H1 (cell line): ENCODE results near the gene POMP. TPM values are rescaled to one million over a fixed set of nuclear protein-coding genes. Genes with fewer than 3 reads are reported as not detected.

Experiments used
- CTCF ChIA-PET: fragments of 300-600 bp; sonication (Branson Sonifier 250); formaldehyde crosslinking; loops from one replicate; lab custom pipeline; 2021; ENCODE audit not compliant: partially characterized antibody; lab: Charles Lee
- POLR2A ChIA-PET: fragments of 300-600 bp; sonication (Branson Sonifier 250); formaldehyde crosslinking; loops from one replicate; lab custom pipeline; 2021; ENCODE audit warnings: inconsistent platforms; ENCODE audit not compliant: partially characterized antibody; lab: Charles Lee
- DNase-seq, 2 experiments: peaks; one replicate each; pipeline versions ENCODE4 v3.0.0 to v3.0.0-alpha.2; 2010 to 2022; ENCODE audit warnings: low spot score in 2 of 2, low read depth in 1 of 2, mixed read lengths in 1 of 2
- FAIRE-seq: peaks from 2 replicates; lab custom pipeline; 2011; peaks lifted over from hg19 to GRCh38; lab: Jason Lieb, UNC
- H2AFZ ChIP-seq: 2 replicates; pipeline ENCODE4 v1.8.1; 2012; ENCODE audit warnings: low read length, inconsistent platforms
- H2AK5ac ChIP-seq: 2 replicates; pipeline ENCODE4 v1.6.1; 2013; ENCODE audit warnings: low read depth, low read length
- H2BK120ac ChIP-seq: replicated peaks from 2 replicates; pipeline ENCODE3; 2013; ENCODE audit warnings: low read depth, low read length, inconsistent platforms
- H2BK12ac ChIP-seq: 2 replicates; pipeline ENCODE4 v1.6.1; 2013; ENCODE audit warnings: low read depth, low read length
- H2BK15ac ChIP-seq: 2 replicates; pipeline ENCODE4 v1.6.1; 2013; ENCODE audit warnings: low read length
- H2BK20ac ChIP-seq: 2 replicates; pipeline ENCODE4 v1.6.1; 2013; ENCODE audit warnings: low read length
- H2BK5ac ChIP-seq: 2 replicates; pipeline ENCODE4 v1.6.1; 2013; ENCODE audit warnings: low read depth, low read length
- H3K14ac ChIP-seq: 2 replicates; pipeline ENCODE4 v1.6.1; 2013; ENCODE audit warnings: inconsistent platforms; ENCODE audit not compliant: insufficient read length
- H3K18ac ChIP-seq: 2 replicates; pipeline ENCODE4 v1.6.1; 2013; ENCODE audit warnings: low read length; ENCODE audit errors: extremely low read depth
- H3K23ac ChIP-seq: 2 replicates; pipeline ENCODE4 v1.6.1; 2013; ENCODE audit warnings: inconsistent platforms; ENCODE audit not compliant: insufficient read length
- H3K23me2 ChIP-seq: 2 replicates; pipeline ENCODE4 v1.6.1; 2013; ENCODE audit warnings: low read depth, low read length
- H3K27ac ChIP-seq: 2 replicates; pipeline ENCODE4 v1.6.1; 2011; ENCODE audit warnings: low read depth, low read length, inconsistent platforms
- H3K27me3 ChIP-seq, 4 experiments: replicated peaks in 1 of 4; 1 replicate in 1 of 4; 2 replicates in 3 of 4; pipeline versions ENCODE4 v1.6.1 to v1.8.1; 2011 to 2013; ENCODE audit warnings: low read length in 3 of 4, mild to moderate bottlenecking in 3 of 4, inconsistent platforms in 2 of 4, mixed read lengths in 2 of 4, moderate library complexity in 1 of 4; ENCODE audit not compliant: control insufficient read depth in 3 of 4, insufficient read depth in 3 of 4; ENCODE audit errors: extremely low read depth in 1 of 4
- H3K36me3 ChIP-seq, 4 experiments: 2 replicates each; pipeline versions ENCODE4 v1.6.1 to v1.8.1; 2011 to 2013; ENCODE audit warnings: mild to moderate bottlenecking in 4 of 4, low read length in 3 of 4, moderate library complexity in 2 of 4, control low read depth in 1 of 4, inconsistent platforms in 1 of 4; ENCODE audit not compliant: insufficient read depth in 4 of 4, control insufficient read depth in 2 of 4
- H3K4ac ChIP-seq: replicated peaks from 2 replicates; pipeline ENCODE3; 2013; ENCODE audit warnings: low read length, low read depth, mixed read lengths, inconsistent platforms; ENCODE audit not compliant: insufficient read length
- H3K4me1 ChIP-seq, 4 experiments: replicated peaks in 1 of 4; 1 replicate in 1 of 4; 2 replicates in 3 of 4; pipeline versions ENCODE4 v1.6.1 to v1.8.1; 2011 to 2013; ENCODE audit warnings: low read length in 3 of 4, inconsistent platforms in 2 of 4, mixed read lengths in 1 of 4; ENCODE audit not compliant: insufficient read depth in 4 of 4, control insufficient read depth in 3 of 4
- H3K4me2 ChIP-seq, 2 experiments: 2 replicates each; pipeline versions ENCODE4 v1.6.1 to v1.8.1; 2011 to 2013; ENCODE audit warnings: low read depth in 2 of 2, low read length in 2 of 2, control low read depth in 1 of 2, inconsistent platforms in 1 of 2, mild to moderate bottlenecking in 1 of 2; ENCODE audit not compliant: insufficient read depth in 1 of 2
- H3K4me3 ChIP-seq, 4 experiments: fragments of 200-600, 300-600 bp in 1 of 4; sonication (generic), shearing (Covaris generic), sonication (Bioruptor Twin) in 1 of 4; 2 replicates each; pipeline versions ENCODE4 v1.5.1 to v1.8.1; 2011 to 2016; ENCODE audit warnings: low read length in 4 of 4, low read depth in 3 of 4, control low read depth in 2 of 4, inconsistent platforms in 2 of 4, mild to moderate bottlenecking in 2 of 4, mixed read lengths in 1 of 4, moderate library complexity in 1 of 4; ENCODE audit not compliant: insufficient read depth in 2 of 4; ENCODE audit errors: extremely low read depth in 1 of 4
- H3K56ac ChIP-seq: replicated peaks from 2 replicates; pipeline ENCODE3; 2013; ENCODE audit warnings: low read depth, mild to moderate bottlenecking, mixed read lengths, low read length, inconsistent platforms; ENCODE audit not compliant: insufficient read length
- H3K79me1 ChIP-seq: 2 replicates; pipeline ENCODE4 v1.6.1; 2013; ENCODE audit warnings: low read depth, low read length, control low read depth
- H3K79me2 ChIP-seq, 2 experiments: 2 replicates each; pipeline versions ENCODE4 v1.6.1 to v1.8.1; 2012 to 2013; ENCODE audit warnings: low read length in 2 of 2, mild to moderate bottlenecking in 2 of 2, inconsistent platforms in 1 of 2; ENCODE audit not compliant: insufficient read depth in 2 of 2, control insufficient read depth in 1 of 2
- H3K9ac ChIP-seq, 4 experiments: replicated peaks in 1 of 4; 1 replicate in 1 of 4; 2 replicates in 3 of 4; pipeline versions ENCODE4 v1.6.1 to v1.8.1; 2011 to 2013; ENCODE audit warnings: low read depth in 3 of 4, low read length in 3 of 4, control low read depth in 2 of 4, mild to moderate bottlenecking in 2 of 4, moderate library complexity in 2 of 4, inconsistent platforms in 1 of 4; ENCODE audit errors: extremely low read depth in 1 of 4
- H3K9me3 ChIP-seq, 2 experiments: 2 replicates each; pipeline versions ENCODE4 v1.6.1 to v1.8.1; 2012 to 2013; ENCODE audit warnings: mild to moderate bottlenecking in 2 of 2, moderate library complexity in 2 of 2, control low read depth in 1 of 2, inconsistent platforms in 1 of 2, low read depth in 1 of 2, low read length in 1 of 2, mixed read lengths in 1 of 2; ENCODE audit not compliant: insufficient read depth in 2 of 2
- H4K20me1 ChIP-seq, 2 experiments: replicated peaks in 1 of 2; 2 replicates each; pipeline versions ENCODE3 to v1.8.1; 2011 to 2013; ENCODE audit warnings: inconsistent platforms in 2 of 2, low read length in 2 of 2, mild to moderate bottlenecking in 1 of 2; ENCODE audit not compliant: insufficient read depth in 2 of 2, control insufficient read depth in 1 of 2
- H4K5ac ChIP-seq: 2 replicates; pipeline ENCODE4 v1.6.1; 2013; ENCODE audit warnings: low read length, low read depth, mixed read lengths, inconsistent platforms; ENCODE audit not compliant: insufficient read length
- H4K8ac ChIP-seq: 2 replicates; pipeline ENCODE4 v1.8.0; 2013; ENCODE audit warnings: mild to moderate bottlenecking, moderate library complexity, low read length, inconsistent platforms; ENCODE audit not compliant: insufficient read depth; ENCODE audit errors: extremely low read depth
- H4K91ac ChIP-seq: replicated peaks from 2 replicates; pipeline ENCODE3; 2013; ENCODE audit warnings: low read length, mixed read lengths, inconsistent platforms; ENCODE audit not compliant: insufficient read length
- ASH2L ChIP-seq: fragments of 200-600, 300-600 bp; sonication (generic); IDR thresholded peaks from one replicate; pipeline ENCODE4 v1.7.1; 2017; ENCODE audit warnings: low read length
- CHD1 ChIP-seq: IDR thresholded peaks from 2 replicates; pipeline ENCODE4 v1.6.1; 2012; ENCODE audit warnings: low read depth, low read length, improper control_type of control experiment
- HDAC6 ChIP-seq: IDR thresholded peaks from one replicate; pipeline ENCODE4 v1.7.1; 2012; ENCODE audit warnings: low read depth, mild to moderate bottlenecking, inconsistent platforms, low read length, moderate library complexity
- KDM1A ChIP-seq: fragments of 200-600, 300-600 bp; sonication (generic); IDR thresholded peaks from 2 replicates; pipeline ENCODE4 v1.7.1; 2016; ENCODE audit warnings: mild to moderate bottlenecking, low read length, borderline replicate concordance
- MAX ChIP-seq: IDR thresholded peaks from 2 replicates; pipeline ENCODE4 v1.6.1; 2012; ENCODE audit warnings: inconsistent platforms
- PHF8 ChIP-seq: fragments of 200-600 bp; sonication (generic); conservative IDR thresholded peaks from 2 replicates; pipeline ENCODE4 v1.7.1; 2012; ENCODE audit warnings: low read depth, mild to moderate bottlenecking, inconsistent platforms, low read length, moderate library complexity
- RBBP5 ChIP-seq: IDR thresholded peaks from 2 replicates; pipeline ENCODE4 v1.7.1; 2012; ENCODE audit warnings: low read depth, mild to moderate bottlenecking, inconsistent platforms, low read length, moderate library complexity, borderline replicate concordance
- RNF2 ChIP-seq: fragments of 200-900, 300-1000 bp; sonication (generic); IDR thresholded peaks from 2 replicates; pipeline ENCODE4 v1.7.1; 2016; ENCODE audit warnings: borderline replicate concordance, low read depth, mild to moderate bottlenecking, antibody characterized with exemption, low read length; ENCODE audit not compliant: poor library complexity, severe bottlenecking; ENCODE audit errors: missing control alignments
- SIRT6 ChIP-seq: IDR thresholded peaks from one replicate; pipeline ENCODE4 v1.7.1; 2012; ENCODE audit warnings: low read length, inconsistent platforms
- SIX5 ChIP-seq: IDR thresholded peaks from 2 replicates; pipeline ENCODE4 v1.6.1; 2011; ENCODE audit warnings: mild to moderate bottlenecking, low read depth, low read length
- SP4 ChIP-seq: IDR thresholded peaks from 2 replicates; pipeline ENCODE4 v1.6.1; 2012; ENCODE audit warnings: low read length, inconsistent platforms
- SRF ChIP-seq: IDR thresholded peaks from 2 replicates; pipeline ENCODE4 v1.6.1; 2011; ENCODE audit warnings: mild to moderate bottlenecking, low read depth, low read length, moderate library complexity
- WGBS, 2 experiments: shearing (Covaris generic) in 1 of 2; methylation state at CpG; one replicate each; pipeline versions ENCODE4 v1.1.6 to v1.1.7; 2013 to 2015; ENCODE audit warnings: low lambda C conversion rate in 2 of 2, mixed read lengths in 2 of 2, inconsistent platforms in 1 of 2, low coverage in 1 of 2, missing lambda C conversion rate in 1 of 2; ENCODE audit not compliant: insufficient replicate concordance in 2 of 2, insufficient coverage in 1 of 2, insufficient read length in 1 of 2; ENCODE audit errors: extremely low coverage in 1 of 2, missing lambda C conversion rate in 1 of 2; 5-methylcytosine and 5-hydroxymethylcytosine counted together
- polyA plus RNA-seq, 7 experiments: library from polyadenylated mRNA; depleted of rRNA in 3 of 7; stranded (reverse) in 5 of 7; unstranded in 2 of 7; fragments of >200 nt in 5 of 7; fragments of 200-250 nt in 2 of 7; gene quantifications; 1 replicate in 5 of 7; 2 replicates in 1 of 7; 4 replicates in 1 of 7; pipeline versions ENCODE4 v1.2.1 to v1.2.3, GENCODE V29; 2011 to 2013; ENCODE audit warnings: missing spikeins in 2 of 7, mixed read lengths in 2 of 7
- total RNA-seq: library from RNA; stranded (reverse); fragmentation: NEBNext Ultra II Directional; extraction: Animal tissue kit (Norgen Biotek cat#: 25700); gene quantifications from 2 replicates; pipeline ENCODE4 v1.2.1, GENCODE V29; 2021

The POMP gene
- total and polyA plus RNA-seq, 2 of the 8 experiments (the other 6 are each of a cell fraction or from before 2014, with no cell fraction given) = 38.4 to 115 TPM

- Histone ChIP-seq H3K9ac (no peak overlapping the region), H3K18ac (no peak overlapping the region), H3K4me3 (no peak overlapping the region), H3K79me2 (no peaks in the 10 kb centered on the region), H3K23me2 (no peaks in the 10 kb centered on the region), H2BK20ac (no peak overlapping the region), H3K4me1 (peaks cover 0 to 4% (median 0%) of the 10 kb centered on the region in 4 experiments; a peak in 1 of 7 replicates), H2AK5ac (no peak overlapping the region), H3K14ac (no peak overlapping the region), H2BK15ac (no peak overlapping the region), H4K5ac (no peak overlapping the region), H2AFZ (no peak overlapping the region), H3K27ac (no peak overlapping the region), H3K36me3 (no peaks in the 10 kb centered on the region), H4K91ac (no peak overlapping the region), H3K56ac (no peak overlapping the region), H3K27me3 (no peaks in the 10 kb centered on the region), H2BK5ac (no peak overlapping the region), H3K4ac (no peak overlapping the region), H4K8ac (no peak overlapping the region), H2BK120ac (no peak overlapping the region), H3K23ac (no peak overlapping the region), H4K20me1 (no peaks in the 10 kb centered on the region), H3K79me1 (no peaks in the 10 kb centered on the region), H2BK12ac (no peak overlapping the region), H3K4me2 (no peak overlapping the region), H3K9me3 (no peaks in the 10 kb centered on the region)
- TF ChIP-seq ASH2L (no peak), SRF (no peak), PHF8 (no peak), KDM1A (no peak), CHD1 (no peak), SIRT6 (no peak), RNF2 (no peak), SIX5 (no peak), SP4 (no peak), RBBP5 (no peak), MAX (no peak), HDAC6 (no peak)
- POLR2A ChIA-PET = no interaction called here
- FAIRE-seq = no peak
- no peak for DNase-seq
- CTCF ChIA-PET = interaction anchor here (0.6 to 1.8 kb wide), 8 partner anchors 9 to 1274 kb away, joined by 3 to 5 read pairs (median 4); partner anchors contain the start of gene POMP
- 85% methylated on average over 4 of the region's 4 CpGs; no CpG with 5 or more reads in 1 of the 2 experiments for WGBS, 2 experiments
These were observed 28.1 kb upstream of the POMP start for GRCh38 chr13:28630869-28631268.
